HG03439 (cell line): Measurements from ENCODE around the gene NAA10.

Source experiments
- ATAC-seq: cut with Tn5 transposase; IDR thresholded peaks from one replicate; pipeline ENCODE4 v1.9.1; 2021; ENCODE audit warnings: mild to moderate bottlenecking, moderate library complexity; ENCODE audit not compliant: unreplicated experiment

The NAA10 gene

GRCh38 chrX:153911798-153912197 is 23.0 kb downstream of the NAA10 start:
- no peak for ATAC-seq

DNA sequence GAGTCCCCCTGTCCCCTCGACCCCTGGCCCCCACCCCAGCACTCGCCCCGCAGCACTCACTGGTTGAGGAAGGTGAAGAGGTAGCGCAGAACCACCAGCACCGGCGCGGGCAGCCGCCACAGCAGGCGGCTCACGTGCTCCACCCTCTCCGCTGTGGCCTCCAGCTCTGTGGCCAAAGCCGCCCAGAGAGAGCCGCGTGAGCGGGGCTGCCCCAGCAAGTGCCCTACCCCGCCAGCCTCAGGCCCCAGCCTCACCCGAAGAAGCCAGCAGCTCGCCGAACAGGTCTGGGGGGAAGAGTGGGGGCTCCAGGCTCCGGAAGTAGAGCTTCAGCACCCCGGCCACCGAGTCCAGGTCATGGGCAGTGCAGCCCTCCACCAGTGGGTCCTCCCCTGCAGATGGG is 24.4 kb downstream of the NAA10 start:
- no peak for ATAC-seq

- ATAC-seq, result no peak
Observed at GRCh38 chrX:153909980-153910360, 24.9 kb downstream of the NAA10 start.

DNA sequence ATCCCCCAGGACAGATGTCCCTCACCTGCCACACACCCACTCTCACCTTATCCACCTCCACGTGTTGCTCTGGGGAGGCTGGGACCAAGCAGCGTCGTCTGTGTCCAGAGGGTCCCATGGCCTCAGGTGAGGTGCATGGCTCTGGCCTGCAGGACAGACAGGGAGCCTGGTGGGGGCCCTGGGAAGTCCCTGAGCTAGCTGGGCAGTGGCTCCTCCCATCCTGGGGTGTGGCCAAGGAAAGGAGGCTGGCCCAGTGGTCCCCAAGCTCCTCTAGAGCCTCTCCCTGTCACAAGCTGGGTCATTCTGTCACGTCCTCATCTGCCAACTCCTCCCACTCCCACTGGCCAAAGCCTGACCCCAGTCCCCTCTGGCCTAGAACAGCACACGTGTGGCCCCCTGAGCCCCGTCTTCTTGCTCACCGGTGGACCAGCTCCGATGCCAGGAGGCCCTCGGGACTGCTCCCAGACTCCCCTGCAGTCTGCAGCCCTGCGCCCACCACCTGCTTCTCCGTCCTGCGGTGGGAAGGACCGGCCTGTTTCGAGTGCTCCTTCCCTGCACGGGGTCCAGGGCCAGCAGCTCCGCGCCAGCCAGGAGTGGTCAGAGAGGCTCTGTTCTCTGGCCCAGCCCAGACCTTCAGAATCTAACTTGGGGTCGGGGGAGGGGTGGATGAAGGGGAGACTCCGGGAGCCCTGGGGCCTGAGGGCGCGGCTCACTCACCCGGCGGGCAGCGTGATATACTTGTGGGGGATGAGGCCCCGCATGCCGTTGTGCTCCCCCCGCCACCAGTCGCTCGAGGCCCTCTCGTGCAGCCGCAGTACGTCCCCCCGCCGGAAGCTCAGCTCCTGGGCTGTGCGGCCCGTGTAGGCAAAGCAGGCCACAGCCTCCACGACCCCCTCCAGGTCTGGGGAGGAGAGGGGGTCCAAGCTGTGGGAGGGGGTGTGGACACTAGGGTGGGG is 25.5 kb downstream of the NAA10 start:
- no peak for ATAC-seq

GRCh38 chrX:153908219-153908860 is 26.5 kb downstream of the NAA10 start:
- ATAC-seq, result no peak

DNA sequence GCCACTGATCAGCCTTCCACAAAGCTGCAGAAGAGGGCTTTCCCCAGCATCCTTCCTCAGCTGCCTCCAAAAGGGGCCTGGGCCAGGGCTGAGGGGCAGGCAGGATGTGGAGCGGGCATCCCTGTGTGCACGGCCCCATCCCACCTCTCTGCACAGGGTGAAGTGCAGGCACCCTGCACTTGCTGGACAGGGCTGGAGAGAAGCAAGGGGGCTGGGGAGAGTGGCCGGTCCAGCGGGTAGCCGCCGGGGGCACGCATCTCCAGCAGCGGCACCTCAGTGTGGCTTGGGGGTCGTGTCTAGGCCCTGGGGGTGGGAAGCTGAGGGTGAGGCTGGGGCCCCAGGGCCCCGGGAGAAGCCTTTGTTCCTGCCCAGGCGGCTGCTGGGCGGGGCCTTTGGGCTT is 27.4 kb downstream of the NAA10 start:
- no peak for ATAC-seq

- no peak for ATAC-seq
Observed at GRCh38 chrX:153906126-153906917, 28.5 kb downstream of the NAA10 start.

GRCh38 chrX:153905481-153906095 is 29.2 kb downstream of the NAA10 start:
- ATAC-seq, result no peak

DNA sequence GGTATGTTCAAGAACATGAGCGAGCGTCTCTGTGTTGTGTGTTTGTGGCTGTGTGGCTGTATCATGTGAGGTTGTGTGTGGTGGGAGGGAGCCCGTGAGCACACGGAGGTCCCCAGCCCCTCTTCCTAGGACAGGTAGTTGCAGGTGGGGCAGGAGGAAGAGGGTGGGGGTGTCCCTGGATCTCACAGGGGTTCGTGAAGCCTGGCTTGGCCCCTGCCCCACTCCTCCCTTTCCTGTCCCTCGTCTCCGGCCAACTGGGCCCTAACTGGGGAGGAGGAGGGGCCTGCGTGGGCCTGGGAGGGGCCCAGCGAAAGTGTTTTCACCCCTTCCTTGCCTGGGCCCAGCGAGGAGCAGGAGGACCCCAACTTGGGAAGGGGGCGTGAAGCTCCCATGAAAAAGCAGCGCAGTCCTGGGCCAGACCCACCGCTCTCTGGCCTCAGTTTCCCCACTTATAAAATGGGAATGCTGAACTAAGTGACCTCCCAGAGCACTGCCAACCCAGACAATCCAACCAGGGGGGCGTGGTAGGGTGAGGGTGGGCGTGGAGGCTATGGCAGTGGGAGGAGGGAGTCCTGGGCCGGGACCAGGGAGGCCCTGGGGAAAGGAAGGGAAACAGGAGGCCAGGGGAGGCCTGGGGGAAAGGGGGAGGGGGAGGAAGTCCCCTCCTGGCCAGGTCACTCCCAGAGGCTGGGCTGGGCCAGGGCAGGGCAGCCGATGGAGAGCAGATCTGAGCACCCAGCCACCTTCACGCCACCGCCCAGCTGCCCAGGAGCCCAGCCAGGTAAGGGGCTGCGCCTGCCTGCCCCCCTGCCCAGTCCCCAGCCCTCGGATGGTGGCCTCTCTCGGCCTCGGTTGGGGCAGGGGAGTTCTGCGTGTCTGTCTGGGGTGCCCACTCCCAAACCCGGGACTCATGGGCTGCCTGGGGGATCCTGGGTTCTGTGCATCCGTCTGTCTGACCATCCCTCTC is 30.6 kb downstream of the NAA10 start, which contains the start of gene AVPR2:
Gene AVPR2, plus strand, starts transcription at position 683 of the 967 bp plus-strand sequence. CDS start 473 bp downstream, outside the sequence.
- ATAC-seq, result no peak

- no peak for ATAC-seq
Observed at GRCh38 chrX:153903238-153903980, 31.4 kb downstream of the NAA10 start.

DNA sequence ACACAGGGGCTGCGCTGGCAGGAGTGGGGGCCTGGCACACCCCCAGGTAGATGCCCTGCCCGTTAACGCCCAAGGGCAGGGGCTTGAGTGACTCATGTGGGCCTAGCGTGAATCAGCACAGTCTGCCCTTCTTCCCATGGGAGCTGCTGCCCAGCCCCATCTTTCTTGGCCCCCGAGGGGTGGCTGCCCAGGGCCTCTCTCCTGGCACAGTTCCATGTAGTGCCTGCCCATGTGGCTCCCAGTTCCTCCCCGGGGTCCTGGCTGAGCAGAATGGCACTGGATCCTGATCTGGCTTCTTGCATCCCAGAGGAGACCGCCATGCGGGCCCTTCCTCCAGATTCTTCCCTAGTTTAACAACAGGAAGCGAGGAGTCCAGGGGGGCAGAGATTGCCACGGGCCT is 32.5 kb downstream of the NAA10 start:
- ATAC-seq, result no peak

- ATAC-seq, result no peak
Observed at GRCh38 chrX:153901753-153902140, 33.1 kb downstream of the NAA10 start.

- ATAC-seq, result no peak
Observed at GRCh38 chrX:153900831-153901752, 33.7 kb downstream of the NAA10 start.

DNA sequence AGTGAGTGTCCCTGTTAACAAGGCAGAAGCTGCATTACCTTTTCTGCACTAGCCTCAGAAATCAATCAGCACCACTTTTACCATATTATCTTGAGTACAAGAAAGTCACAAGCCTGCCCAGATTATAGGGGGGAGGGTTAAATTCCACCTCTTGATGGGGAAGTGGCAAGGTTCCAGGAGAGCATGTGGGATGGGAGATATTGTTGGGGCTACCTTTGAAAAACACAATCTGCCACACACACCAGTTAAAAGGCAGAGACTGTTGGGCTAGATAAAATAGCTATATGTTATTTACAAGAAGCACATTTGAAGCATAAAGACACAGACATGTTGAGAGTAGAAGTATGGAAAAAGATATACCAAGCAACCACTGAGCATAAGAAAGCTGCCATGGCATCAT is 36.9 kb downstream of the NAA10 start:
- no peak for ATAC-seq

DNA sequence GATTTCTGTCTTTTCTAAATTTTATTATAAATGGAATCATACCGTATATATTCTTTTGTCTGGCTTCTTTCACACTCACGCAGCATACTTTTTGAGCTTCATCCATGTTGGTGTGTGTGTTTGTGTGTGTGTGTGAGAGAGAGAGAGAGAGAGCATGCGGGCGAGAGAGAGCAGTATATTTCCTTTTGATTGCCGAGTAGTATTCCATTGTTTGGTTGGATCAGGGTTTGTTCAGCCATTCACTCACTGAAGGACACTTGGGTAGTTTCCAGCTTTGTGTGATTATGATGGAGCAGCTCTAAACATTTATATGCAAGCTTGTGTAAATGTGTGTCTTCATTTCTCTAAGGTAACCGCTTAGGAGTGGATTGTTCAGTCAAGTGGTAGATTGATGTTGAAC is 45.7 kb downstream of the NAA10 start:
- no peak for ATAC-seq

DNA sequence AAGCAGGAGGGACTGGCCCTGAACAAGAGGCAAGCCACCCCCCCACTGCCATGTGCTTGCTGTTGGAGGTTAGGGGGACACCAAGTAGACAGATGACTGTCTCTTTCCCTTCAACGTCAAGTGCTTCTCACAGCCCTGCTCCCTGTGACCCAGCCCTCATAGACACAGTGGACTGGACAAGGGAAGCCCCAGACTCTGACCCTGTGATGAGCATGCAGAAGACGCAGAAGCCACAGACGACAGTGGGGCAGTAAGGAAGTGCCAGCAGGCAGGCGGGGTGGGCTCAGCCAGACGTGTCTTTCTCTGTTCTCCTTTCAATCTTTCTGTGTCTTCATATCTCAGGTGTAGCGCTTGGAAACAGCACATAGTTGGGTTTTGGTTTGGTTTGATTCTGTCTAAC is 46.5 kb downstream of the NAA10 start:
- no peak for ATAC-seq

DNA sequence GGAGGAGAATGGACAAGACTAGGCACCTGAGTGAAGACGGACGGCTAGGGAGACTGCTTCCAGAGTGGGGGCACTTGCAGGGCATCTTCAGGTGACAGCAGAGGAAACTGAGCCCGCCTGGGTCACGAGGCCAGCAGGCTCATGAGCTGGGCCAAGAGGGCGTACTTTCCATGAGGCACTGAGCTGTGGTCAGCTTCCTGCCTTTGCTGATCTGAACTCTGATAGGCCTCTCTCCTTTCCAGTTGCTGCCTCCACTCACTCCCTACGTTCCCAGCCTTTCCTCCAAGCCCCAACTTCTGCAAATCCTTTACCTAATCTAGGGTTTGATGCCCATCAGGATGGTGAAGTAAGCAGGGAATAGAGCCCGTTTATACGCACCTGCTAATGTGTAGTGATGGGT is 47.5 kb downstream of the NAA10 start:
- ATAC-seq, result no peak

GRCh38 chrX:153886915-153887314 is 47.9 kb downstream of the NAA10 start:
- ATAC-seq, result no peak
